OCI-LY3 (cell line): Measurements from ENCODE around the gene DLD.

Experiments used
- H2AFZ ChIP-seq: fragments of 200-600, 300-600 bp; shearing (Covaris generic); 2 replicates; pipeline ENCODE4 v1.6.0; 2014; ENCODE audit warnings: antibody characterized with exemption, low read depth, low read length
- H3K27ac ChIP-seq: fragments of 200-600, 300-600 bp; sonication (generic); 2 replicates; pipeline ENCODE4 v1.5.1; 2014; ENCODE audit warnings: mild to moderate bottlenecking, low read length, moderate library complexity, mixed read lengths
- H3K27me3 ChIP-seq: fragments of 200-600, 300-600 bp; sonication (generic); 2 replicates; pipeline ENCODE4 v1.6.1; 2014; ENCODE audit warnings: low read depth, low read length, mixed read lengths
- H3K36me3 ChIP-seq: fragments of 200-600, 300-600 bp; sonication (generic); replicated peaks from 2 replicates; pipeline ENCODE3; 2014; ENCODE audit warnings: low read depth, low read length, mixed read lengths
- H3K4me1 ChIP-seq: fragments of 300-600, 200-600 bp; sonication (generic); 2 replicates; pipeline ENCODE4 v1.6.1; 2014; ENCODE audit warnings: low read length, mixed read lengths
- H3K4me2 ChIP-seq: fragments of 200-600, 300-600 bp; sonication (generic); 2 replicates; pipeline ENCODE4 v1.6.1; 2014; ENCODE audit warnings: low read length, mixed read lengths
- H3K4me3 ChIP-seq: fragments of 300-600, 200-600 bp; sonication (generic); 2 replicates; pipeline ENCODE4 v1.5.1; 2014; ENCODE audit warnings: antibody characterized with exemption, mild to moderate bottlenecking, low read length, moderate library complexity
- H3K79me2 ChIP-seq: fragments of 300-600, 200-600 bp; shearing (Covaris generic); 2 replicates; pipeline ENCODE4 v1.6.1; 2014; ENCODE audit warnings: mild to moderate bottlenecking, low read length, mixed read lengths
- H3K9ac ChIP-seq: fragments of 300-600, 200-600 bp; shearing (Covaris generic); 2 replicates; pipeline ENCODE4 v1.6.0; 2014; ENCODE audit warnings: mild to moderate bottlenecking, low read length, moderate library complexity
- H3K9me3 ChIP-seq: fragments of 200-600, 300-600 bp; shearing (Covaris generic); 2 replicates; pipeline ENCODE4 v1.6.1; 2014; ENCODE audit warnings: low read length, mixed read lengths; ENCODE audit not compliant: insufficient read depth
- H4K20me1 ChIP-seq: fragments of 200-600, 300-600 bp; sonication (generic); 2 replicates; pipeline ENCODE4 v1.6.1; 2016; ENCODE audit warnings: low read length, mixed read lengths; ENCODE audit not compliant: insufficient read depth
- EZH2phosphoT487 ChIP-seq: fragments of 200-600 bp; shearing (Covaris generic); IDR thresholded peaks from 2 replicates; pipeline ENCODE4 v1.6.1; 2018; ENCODE audit warnings: antibody characterized with exemption, mixed run types, low read depth
- TF ChIP-seq, protein P1 (sequence below): fragments of 200-600, 300-600 bp; sonication (generic); IDR thresholded peaks from 2 replicates; pipeline ENCODE4 v1.5.1; 2014; ENCODE audit warnings: antibody characterized with exemption, low read length, low read depth

The DLD gene

DNA sequence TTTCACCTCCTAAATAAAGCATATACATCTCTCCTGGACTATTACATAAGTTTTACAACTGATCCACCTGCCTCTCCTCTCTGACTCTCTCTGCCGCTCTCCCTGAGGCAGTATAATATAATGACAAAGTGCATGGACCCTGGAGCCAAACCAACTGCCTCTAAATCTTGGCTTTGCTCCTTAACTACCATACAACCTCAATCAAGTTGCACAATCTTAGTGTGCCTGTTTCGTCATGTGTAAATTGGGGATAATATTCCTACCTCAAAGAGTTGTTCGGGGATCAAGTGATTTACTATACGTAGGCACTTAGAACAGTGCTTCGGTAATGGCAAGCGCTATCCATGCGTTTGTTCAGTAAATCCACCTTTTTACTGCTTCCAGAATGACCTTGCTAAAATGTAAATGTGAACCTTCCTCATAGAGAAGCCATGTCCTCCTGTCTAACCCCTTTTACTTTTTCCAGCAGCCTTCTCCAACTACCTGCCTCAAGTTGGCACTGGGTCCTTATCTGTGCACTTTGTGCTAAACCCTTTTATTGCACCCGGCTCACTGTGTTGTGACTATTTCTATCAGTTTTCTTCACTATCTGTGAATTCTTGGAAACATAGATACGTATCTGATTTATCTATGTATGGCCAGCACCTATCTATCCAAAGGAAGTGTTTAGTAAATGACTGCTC, 30.6 kb upstream of the DLD start:
- TF ChIP-seq, protein P1, sequence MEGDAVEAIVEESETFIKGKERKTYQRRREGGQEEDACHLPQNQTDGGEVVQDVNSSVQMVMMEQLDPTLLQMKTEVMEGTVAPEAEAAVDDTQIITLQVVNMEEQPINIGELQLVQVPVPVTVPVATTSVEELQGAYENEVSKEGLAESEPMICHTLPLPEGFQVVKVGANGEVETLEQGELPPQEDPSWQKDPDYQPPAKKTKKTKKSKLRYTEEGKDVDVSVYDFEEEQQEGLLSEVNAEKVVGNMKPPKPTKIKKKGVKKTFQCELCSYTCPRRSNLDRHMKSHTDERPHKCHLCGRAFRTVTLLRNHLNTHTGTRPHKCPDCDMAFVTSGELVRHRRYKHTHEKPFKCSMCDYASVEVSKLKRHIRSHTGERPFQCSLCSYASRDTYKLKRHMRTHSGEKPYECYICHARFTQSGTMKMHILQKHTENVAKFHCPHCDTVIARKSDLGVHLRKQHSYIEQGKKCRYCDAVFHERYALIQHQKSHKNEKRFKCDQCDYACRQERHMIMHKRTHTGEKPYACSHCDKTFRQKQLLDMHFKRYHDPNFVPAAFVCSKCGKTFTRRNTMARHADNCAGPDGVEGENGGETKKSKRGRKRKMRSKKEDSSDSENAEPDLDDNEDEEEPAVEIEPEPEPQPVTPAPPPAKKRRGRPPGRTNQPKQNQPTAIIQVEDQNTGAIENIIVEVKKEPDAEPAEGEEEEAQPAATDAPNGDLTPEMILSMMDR = no peak
- no peak for TF ChIP-seq EZH2phosphoT487
- H3K4me1 ChIP-seq = no peaks in the 10 kb centered on the region
- peaks cover 11% of the 10 kb centered on the region for H3K27me3 ChIP-seq
- no peak overlapping the region for H3K27ac ChIP-seq
- no peak overlapping the region for H2AFZ ChIP-seq
- no peaks in the 10 kb centered on the region for H3K9me3 ChIP-seq
- H3K4me3 ChIP-seq = no peak overlapping the region
- no peaks in the 10 kb centered on the region for H3K36me3 ChIP-seq
- no peaks in the 10 kb centered on the region for H4K20me1 ChIP-seq
- H3K79me2 ChIP-seq = no peaks in the 10 kb centered on the region
- no peak overlapping the region for H3K9ac ChIP-seq
- no peak overlapping the region for H3K4me2 ChIP-seq

DNA sequence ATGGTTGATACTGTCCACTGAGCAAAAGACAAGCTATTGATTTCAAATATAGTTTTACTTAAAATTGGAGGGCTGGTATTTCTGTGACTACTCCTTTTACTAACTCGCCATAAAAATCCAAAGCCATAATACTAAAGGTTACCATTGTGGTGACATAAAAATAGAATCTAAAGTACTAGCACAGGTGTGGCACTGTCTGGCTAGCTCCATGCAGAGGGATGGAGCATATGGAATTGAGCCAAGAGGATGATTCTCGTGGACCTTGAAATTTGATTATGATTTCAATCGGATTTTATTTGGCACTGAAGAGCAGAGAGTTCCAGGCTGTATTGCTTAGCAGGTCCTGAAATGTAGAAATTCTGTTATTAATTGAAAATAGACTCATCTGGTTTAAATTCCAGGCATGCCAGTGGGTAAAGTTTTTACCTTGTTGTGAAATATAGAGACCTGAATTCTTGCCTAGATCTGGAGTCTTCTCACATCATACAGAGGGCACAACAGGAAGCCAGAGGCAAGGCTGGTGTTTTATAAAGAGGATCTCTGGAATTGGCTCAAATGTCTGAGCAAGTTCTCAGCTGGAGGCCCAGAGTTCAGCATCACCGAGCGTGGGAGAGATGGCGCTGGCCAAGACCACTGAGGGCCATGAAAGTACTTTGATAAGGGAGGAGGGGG, 29.9 kb upstream of the DLD start:
- Histone ChIP-seq H3K27ac (no peak overlapping the region), H3K9ac (no peak overlapping the region), H3K27me3 (peaks cover 7% of the 10 kb centered on the region), H3K79me2 (no peaks in the 10 kb centered on the region), H3K9me3 (no peaks in the 10 kb centered on the region), H3K4me1 (no peaks in the 10 kb centered on the region), H2AFZ (no peak overlapping the region), H3K36me3 (no peaks in the 10 kb centered on the region), H4K20me1 (no peaks in the 10 kb centered on the region), H3K4me2 (no peak overlapping the region), H3K4me3 (no peak overlapping the region)
- no peak for TF ChIP-seq EZH2phosphoT487
- TF ChIP-seq, protein P1 = no peak

DNA sequence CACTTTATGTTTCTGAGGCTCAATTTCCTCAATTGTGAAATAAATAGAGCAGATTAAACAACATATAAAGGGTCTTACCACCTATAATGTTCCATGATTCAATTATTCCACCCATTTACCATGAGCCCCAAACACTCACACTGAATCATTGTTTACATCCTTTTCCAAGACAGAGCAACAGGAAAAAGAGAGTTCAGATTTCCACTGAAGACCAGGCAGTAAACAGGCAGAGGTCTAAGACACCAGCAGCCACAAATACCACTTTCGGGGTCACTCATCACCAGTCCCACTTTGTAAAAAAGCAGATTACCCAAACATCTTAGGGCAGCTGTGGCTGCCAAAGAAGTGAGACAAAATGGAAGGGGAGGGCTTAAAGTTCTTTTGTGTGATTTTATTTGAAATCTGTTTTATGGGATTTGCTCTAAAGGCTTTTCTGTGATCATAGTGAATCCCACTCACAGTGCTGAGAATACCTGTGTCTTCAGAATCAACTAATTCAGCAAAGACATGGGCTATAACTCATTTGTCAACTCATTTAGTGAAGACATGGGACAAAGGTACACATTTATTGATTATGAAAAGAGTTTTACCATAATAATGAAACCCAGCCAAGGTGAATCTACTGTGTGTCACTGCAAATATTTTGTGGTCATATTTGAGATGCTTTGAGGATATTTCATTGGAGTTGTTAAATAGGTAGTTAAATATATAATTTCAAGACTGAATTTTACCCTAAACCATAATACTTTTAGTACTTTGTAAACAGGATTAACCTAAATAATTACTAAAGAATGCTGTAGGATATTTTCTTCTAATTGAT, 24.8 kb upstream of the DLD start:
- Histone ChIP-seq H3K4me1 (no peaks in the 10 kb centered on the region), H2AFZ (no peak overlapping the region), H3K9ac (no peak overlapping the region), H3K9me3 (no peaks in the 10 kb centered on the region), H3K27me3 (peaks cover 3% of the 10 kb centered on the region; the same call in 1 of the 2 replicates), H3K36me3 (no peaks in the 10 kb centered on the region), H3K27ac (no peak overlapping the region), H3K79me2 (no peaks in the 10 kb centered on the region), H3K4me3 (no peak overlapping the region), H4K20me1 (no peaks in the 10 kb centered on the region), H3K4me2 (no peak overlapping the region)
- no peak for TF ChIP-seq EZH2phosphoT487
- TF ChIP-seq, protein P1 = no peak
